Measurements from ENCODE around the gene DGKG.

DGKG gene

DNA sequence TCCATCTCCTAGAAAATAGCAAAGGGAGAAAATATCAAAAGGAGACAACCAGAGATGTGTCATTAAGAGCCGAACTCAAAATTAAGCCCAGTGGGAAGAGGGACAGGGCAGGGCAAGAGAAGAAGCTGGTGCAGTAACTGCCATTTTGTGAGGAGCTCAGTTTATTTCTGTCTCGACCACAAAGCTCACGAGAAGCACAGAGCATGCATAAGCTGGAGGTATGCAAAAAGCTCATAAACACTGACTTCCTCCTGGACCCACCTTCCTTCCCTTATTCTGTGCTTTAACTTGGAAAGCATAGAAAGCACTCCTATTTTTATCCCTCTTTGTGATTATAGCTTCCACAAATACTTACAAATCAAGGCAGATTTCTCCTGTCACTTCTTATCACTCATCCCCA, 81.3 kb downstream of the DGKG start:
- no peak for DNase-seq (ENCODE audit: low read depth, low spot score)

DNA sequence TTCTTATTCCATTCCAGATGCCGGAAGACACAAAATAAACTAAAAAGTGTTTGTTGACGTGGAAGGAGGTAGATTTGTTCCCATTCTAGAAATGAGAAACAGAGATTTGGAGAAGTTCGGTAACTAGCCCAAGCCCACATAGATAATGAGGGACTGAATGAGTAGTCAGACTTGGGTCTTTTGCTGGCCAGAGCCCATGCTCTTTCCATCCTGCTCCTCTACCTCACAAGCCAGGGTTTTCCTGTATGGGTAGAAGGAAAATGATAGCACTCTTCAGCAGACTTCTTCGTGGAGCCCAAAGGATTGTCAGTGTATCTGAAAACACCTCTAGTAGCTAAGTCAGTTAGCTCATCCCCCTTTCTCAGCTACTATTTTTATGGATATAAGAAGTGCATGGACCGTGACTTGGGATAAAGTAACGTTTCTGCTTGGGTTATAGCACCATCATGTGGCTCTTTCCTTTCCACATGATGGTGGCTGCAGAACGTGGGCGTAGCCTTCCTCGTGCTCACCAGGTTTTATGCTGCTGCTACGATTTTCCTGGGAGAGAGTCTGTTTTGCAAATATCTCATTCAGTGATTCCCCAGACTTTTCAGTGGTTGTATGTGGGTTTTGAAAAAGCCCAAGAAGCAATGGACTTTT, 84.6 kb downstream of the DGKG start:
- DNase-seq (ENCODE audit: low read depth, low spot score) = no peak

DNA sequence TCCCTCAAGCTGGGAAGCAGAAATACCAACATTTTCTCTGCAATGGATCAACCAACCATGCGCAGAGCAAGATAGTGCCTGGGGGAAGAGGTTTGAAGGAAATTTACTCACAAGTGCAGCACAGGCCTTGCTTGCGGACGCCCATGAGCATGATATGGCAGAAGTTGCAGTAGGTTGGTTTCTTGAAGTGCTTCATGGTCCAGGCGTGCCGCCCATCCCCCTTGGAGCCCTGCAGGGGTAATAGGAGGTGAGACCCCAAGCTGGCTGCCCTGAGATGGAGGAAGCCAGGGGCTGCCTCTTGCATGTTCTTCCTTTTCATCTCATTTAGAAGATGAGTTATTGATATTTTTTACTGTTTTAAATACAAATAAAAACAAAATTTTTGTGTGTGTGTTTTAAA, 86.6 kb downstream of the DGKG start:
- DNase-seq (ENCODE audit: low read depth, low spot score) = no peak

DNA sequence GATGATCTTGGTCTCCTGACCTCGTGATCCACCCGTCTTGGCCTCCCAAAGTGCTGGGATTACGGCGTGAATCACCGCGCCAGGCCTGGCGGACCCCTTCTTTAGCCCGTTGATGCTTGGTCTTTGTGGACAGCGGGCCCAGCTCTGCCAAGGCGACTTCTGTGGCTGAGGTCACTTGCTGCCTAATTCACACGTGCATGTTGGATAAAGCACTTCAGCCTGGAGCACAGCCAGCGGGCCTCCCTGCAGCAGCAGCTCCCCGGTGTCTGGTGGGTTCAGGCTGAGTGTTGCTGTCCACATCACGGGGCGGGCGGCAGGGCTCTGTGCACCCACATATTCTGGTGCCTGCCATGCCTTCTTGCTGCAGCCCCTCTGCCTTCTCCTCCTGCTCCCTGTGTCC, 88.4 kb downstream of the DGKG start:
- DNase-seq (ENCODE audit: low read depth, low spot score) = no peak

DNA sequence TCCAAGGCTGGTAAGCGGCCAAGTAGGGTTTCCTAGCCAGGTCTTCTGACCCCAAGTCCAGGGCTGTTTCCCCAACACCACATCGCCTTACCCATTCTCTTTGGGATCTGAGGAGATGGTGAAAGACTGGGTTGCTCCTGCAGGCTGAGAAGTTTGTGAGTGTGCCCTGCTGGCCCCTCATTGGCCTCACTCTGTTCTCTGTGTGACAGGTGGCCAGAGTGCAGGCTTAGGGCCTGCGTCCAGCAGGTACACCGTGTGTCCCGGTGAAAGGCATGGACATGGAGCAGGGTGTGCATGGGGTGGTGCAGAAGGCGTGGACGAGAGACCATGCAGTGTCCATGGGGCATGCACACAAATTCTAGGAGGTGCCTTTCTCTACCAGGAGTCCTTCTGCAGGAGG, 91.3 kb downstream of the DGKG start:
- no peak for DNase-seq (ENCODE audit: low read depth, low spot score)

DNA sequence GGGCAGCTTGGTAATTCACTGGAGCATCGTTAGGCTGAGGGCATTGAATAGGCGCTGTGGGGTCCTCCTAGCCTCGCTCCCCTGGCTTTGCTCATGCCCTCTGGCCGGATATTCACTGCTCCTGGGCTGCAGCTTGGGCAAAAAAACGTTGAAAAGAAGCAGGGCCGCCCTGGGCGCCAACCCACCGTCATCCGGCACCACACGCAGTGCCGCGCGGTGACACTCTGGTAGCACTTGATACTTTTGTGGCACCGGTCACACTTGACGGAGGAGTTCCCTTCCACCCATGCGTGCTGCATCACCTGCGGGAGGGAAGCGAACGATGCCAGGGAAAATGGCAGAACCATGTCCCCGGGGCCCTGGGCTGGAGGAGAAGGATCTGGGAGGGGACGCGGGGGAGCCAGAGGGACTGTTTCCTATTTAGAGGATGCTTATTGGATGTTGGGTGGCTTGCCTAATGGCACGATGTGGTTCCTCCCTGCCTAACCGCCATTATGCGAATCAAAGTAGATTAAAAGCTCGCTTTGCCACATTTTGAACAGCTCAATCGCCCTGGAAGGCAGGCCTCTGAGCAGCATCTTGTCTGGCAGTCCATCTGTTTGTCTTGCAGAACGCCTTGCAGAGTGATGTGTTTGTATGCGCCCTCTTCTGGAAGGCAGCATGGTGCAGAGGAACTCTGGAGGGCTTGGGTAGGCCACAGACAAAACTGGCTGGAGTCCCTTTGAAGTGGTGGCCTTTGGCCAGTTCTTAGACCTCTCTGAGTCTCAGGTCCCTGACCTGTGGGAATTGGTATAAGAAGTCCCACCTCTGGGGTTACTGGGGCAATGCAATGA, 93.2 kb downstream of the DGKG start:
- DNase-seq (ENCODE audit: low read depth, low spot score) = no peak

DNA sequence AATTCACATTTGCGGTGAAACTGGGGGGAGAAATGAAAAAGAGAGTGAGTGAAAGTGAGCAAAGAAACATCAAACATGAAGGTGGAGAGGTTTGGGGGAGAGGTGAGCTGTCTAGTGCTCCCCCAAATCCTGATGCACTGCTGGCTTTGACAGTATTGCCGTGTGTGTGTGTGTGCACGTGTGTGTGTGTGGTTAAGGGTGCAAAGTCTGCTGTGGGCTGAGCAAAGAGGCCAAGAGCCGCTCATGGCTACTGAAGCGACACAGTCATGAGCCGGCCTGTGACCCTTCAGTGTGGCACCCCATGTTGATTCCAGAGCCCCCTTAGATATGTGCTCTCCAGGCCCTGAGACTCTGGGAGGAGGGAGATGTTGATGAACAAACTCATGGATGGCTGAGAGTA, 94.3 kb downstream of the DGKG start:
- no peak for DNase-seq (ENCODE audit: low read depth, low spot score)

DNA sequence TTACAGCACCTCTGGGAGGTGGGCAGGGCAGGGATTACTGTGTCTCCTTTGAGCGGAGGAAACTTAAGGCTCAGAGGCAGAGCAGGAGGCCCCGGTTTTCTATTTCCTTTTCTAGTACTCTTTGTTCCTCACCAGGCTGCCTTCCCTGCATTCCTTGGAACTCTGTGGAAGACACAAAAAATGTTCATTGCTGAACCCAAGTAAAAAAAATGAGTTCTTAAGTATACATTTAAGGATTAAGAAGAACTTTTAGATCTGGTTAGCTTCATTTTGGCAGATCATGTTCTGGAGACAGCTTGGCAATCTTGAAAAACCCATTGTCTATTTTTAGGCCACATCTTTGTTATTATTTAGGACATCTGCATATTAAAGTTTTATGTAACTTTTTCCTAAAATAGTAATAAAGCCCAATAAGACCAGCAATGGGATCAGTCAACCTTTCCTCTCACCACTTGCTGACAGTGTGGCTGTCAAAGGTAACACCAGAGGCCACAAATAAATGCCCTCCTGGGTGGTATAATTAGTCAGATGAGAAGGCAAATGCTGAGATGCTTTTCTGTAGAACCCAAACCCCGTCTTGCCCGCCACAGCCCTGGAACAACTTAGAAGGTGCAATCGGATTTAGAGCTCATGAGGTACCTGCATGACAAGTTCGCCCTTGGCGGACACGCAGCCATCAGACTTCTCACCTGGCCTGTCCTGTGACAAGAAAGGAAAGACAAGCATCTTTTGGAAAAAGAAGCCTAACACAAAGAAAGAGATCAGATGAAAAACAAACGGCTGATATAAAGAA, 97.2 kb downstream of the DGKG start:
- DNase-seq (ENCODE audit: low read depth, low spot score) = no peak

DNA sequence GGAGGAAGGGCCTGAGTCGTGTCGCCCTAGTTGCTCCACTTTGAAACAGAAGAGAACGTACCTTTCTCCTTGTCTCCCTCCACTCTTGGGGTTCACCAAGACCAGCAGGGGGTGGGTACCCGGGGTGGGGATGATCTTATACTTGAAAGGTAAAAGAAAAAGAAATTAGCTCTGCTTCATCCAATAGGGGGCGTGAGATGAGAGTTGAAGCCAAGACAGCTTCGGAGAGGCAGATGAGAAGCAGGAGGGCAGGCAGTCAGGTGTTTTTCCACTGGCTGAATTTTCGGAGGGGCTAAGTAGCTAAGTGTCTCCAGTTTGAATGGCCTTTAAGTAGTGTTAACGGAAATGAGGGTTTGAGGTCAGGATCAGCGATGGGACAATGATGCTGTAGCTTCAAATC, 100.4 kb downstream of the DGKG start:
- DNase-seq (ENCODE audit: low read depth, low spot score) = no peak

DNA sequence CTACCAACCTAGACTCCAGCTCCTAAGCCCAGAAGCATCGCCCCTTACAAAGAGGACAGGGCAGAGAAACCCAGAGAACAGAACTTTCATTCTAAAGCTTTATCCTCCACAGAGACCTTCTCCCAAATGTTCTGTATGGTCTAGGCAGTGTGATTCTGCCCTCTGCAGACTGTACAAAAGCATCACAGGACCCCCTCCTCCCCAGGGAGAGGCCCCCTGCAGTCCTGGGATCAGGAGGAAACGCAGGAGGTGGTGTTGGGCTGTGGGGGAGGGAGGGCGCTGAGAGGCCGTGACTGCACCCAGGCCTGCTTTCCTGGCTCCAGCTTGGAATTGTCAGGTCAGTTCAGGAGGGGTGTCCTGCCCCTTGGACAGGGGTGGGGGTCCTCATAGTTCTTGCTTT, 101.3 kb downstream of the DGKG start:
- DNase-seq (ENCODE audit: low read depth, low spot score) = no peak

DNA sequence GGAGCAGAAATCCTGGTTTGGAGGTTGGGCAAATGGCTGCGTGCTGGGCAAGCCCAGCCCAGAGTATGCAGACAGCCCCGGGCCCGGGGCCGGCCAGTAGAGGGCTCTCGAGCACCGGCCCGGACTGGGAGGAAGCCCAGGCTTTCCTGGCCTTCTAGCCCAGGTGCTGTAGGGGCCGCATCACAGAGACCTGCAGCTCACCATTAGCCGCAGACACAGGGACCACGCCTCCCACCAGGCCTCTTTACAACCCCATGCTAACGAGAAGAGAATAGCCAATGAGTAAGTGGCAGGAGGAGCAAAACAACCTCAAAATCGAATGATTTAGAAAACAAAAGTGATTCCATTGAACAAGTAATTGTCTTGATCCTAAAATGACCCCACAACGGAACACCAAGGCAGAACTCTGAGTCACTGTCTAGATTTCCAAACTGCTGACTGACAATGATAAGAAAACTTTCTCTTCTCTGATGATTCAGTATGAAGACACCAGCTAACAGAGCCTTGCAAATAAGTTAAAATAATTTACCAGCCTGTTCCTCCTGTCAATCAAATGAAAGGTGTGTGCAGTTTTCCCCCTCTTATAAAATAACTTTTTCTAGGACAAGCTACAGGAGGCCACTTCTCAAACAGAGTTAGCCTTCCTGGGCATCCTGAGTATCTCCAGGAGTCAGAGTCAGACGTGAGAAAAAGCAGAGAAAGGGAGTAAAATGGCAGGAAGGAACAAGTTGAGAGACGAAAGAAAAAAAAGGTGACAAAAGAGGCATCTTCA, 102.2 kb downstream of the DGKG start:
- DNase-seq (ENCODE audit: low read depth, low spot score) = no peak

DNA sequence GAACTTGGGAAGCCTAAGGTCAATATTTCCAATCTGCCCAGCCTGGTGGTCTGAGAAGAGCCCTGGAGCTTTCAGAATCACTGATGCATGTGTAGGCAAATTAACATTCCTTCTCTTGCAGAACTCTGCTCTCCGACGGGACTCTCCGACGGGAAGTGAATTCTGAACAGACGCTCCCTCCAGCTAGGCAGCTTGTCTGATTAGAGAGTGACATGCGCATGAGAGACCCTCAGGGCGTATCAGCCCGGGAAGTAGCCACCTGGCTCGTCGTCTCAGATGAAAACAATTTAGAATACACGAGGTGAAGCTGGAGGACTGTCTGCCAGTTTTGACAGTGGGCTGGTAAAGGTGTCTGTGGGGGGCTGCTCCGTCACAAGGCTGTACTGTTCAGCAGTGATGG, 103.1 kb downstream of the DGKG start:
- DNase-seq (ENCODE audit: low read depth, low spot score) = no peak

DNA sequence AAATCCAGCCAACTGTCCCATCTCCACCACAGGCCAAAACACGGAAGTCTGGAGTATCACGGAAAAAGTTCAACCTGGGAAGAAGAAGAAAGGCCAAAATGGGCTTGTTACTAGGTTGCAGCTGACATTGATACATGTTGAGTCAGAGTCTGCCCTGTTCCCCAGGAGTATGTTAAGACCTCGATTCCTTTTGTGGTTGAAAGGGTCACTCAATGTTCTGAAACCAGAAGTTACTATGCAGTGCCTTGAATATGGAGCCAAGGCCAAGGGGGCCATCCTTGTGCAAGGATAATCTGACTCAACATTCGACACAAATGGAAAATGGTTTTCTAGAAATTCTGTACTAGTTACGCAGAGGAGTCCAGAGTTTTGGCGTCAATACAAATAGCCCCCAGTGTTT, 104.2 kb downstream of the DGKG start:
- no peak for DNase-seq (ENCODE audit: low read depth, low spot score)

DNA sequence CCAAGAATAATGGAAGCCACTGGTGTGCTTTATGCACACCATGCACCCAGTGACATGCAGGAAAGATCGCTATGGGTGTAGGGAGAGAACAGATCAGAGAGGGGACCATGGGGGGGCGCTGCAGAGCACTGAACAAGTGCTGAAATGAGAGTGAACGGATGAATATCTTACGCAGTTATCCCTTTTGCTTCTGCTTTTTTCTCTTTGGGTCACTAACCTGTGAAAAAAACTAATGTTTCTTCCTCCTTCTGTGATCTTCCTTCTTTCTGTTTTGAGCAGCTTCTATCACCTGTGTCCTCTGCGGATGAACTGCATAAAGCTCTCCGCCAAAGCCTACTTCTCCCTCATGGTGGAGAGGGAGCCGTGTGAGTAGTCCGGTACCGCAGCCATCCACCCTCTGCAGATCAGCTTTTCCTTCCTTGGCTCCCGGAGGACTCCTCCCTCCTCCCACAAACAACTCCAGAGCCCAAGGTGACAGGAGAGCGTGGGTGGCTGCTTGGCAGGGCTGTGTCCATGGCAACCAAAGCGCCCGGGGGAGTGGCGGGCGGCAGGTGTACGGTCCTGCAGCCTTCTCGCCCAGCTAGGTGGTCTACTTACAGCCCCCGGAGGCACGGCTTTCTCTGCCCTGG, 106.2 kb downstream of the DGKG start:
- no peak for DNase-seq (ENCODE audit: low read depth, low spot score)

DNA sequence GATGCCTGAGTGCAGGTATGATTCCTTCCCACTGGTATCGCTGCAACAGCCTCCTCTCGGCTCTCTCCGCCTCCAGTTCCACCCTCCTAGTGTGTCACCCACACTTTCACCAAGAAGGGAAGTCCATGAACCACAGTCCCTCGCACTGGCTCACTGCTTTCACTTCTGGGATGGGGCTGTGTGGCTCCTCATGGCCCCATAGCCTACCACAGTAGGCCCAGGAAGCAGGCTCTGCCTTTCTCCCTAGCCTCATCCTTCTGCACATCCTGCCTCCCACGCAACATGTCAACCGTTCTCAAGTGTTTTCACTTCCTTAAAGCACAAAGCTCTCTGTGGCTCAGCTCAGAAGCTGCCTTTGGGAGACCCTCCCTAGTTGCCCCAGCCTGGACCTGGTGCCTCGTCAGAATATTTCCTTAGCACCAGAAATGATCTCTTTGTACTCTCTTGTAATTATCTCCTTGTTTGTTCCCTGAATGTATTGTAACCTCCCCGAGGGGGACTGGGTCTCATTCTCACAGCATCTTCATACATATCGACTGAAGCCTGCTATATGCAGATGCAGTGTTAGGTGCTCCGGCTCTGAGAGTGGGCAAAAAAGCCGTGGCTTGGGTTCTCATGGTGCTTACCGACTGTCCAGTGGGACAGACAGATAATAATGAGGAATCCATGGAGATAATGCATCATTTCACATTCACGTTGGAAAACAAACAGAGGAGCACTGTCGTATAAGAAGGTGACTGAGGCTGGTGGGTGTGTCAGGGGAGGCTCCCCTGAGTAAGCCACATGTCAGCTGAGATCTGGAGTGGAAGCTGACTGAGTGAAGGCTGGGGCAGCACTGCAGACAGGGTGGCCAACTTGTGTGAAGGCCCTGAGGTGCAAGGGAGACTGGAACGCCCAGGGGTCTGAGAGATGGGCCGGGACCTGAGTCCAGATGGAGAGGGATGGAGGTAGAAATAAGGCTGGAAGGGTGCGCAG, 107.1 kb downstream of the DGKG start:
- DNase-seq (ENCODE audit: low read depth, low spot score) = no peak

DNA sequence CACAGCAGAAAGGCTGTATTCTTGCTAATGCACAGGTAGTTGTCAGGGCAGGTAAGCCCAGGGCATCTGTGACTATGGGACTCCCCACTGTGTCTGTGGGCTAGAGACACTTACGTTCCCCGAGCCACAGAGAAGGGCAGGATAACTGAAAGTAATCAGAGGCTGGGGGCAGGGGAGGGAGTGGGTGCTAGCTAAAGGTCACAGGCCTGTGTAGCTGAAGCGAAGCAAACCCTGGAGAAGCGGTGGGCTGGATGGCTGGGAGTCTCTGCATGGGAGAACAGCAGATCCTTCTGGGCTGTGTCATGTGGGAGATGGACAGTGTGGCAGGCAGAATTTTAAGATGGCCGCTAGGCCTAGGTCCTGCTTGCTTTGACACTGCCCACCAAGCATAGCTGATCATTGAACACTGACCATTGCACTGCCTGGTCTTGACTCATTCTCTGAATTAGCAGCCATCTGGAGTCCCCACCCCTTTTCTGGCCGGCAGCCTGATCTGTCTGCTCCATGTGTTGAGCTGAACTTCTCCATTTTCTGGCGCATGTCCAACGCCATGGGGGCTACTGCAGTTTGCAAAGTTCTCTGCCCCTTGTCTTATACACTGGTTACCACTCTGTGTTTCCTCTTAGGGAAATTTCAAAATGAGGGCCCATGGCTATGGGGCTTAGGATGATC, 110.0 kb downstream of the DGKG start:
- no peak for DNase-seq (ENCODE audit: low read depth, low spot score)

DNA sequence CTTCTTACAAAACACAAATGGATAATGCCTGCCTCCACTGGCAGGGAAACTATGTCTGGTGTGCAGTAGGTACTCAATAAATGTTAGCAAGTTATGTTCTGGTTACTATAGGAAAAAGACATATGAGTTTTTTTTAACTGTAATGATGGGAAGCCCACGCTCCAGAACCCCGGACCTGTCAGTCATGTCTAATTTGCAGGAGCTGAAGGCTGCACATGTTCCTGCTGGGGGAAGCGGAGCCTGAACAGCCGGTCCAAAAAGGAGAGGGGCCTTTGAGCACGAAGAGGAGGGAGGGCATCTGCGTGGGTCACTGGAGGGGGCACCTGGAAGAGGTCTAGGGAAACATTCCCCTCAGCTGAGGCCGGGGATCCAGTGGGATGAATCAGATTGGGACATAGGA, 113.2 kb downstream of the DGKG start:
- no peak for DNase-seq (ENCODE audit: low read depth, low spot score)

DNA sequence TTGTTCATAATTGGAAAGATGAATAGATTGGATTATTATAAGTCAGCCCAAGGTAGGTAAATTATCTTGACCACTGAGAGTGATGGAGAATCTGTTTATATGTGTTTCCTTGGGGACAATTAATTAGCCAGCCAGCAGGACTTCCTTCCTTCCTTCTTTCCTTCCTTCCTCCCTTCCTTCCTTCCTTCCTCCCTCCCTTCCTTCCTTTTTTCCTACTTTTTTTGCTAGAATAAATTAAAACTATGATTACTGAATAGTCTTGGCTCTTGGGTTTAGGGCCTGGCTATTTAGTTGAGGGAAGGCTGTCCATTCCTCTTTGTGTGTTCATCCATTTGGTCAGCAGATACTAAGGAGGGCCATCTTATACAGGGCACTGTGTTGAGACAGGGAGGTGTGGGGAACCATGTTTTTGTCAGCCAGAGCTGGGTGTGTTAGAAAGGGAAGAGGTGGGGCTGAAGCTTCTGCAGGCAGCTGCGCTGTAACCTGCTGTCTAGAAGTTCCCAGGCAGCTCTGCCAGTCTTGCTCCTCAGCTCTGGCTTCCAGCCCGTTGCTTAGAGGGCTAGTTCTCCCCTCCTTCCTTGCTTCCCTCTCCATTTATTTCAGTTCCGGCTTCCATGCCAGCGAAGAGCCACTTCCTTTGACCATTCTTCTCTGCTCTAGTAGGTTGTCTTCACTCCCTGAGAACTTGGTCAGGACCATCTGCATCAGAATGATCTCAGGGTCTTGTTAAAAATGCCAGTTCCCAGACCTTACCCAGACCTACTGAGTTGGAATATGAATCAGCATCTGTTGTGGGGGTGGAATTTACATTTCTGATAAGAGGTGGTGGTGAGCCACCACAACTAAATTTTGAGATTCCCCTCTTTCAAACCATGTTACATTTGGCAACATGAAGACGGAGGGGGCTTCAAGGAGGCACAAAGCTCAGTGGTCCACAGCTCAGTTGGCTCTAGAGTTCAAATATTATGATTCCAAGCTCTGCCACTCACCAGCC, 113.9 kb downstream of the DGKG start:
- DNase-seq (ENCODE audit: low read depth, low spot score) = no peak

Measured in brain pericyte (primary cell).